Measurements from ENCODE around the gene FPR3.

Gene FPR3

GRCh38 chr19:51751655-51752054, 43.3 kb upstream of the FPR3 start, which contains the start of gene FPR1:
Gene FPR1, minus strand, starts transcription at chr19:51751878. Its CDS starts 4,884 bp downstream, at chr19:51746994.
- no peak within 1 kb of the TSS for H3K4ac ChIP-seq (ENCODE audit: low read depth in 1 of 2, low read length in 2 of 2)
- H3K27ac ChIP-seq (ENCODE audit: low read length, poor library complexity, severe bottlenecking) = no peak within 1 kb of the TSS
- no peak within 1 kb of the TSS for H4K8ac ChIP-seq (ENCODE audit: low read length)
- H2BK120ac ChIP-seq (ENCODE audit: low read depth, low read length) = no peak within 1 kb of the TSS
- no peak within 1 kb of the TSS for H2AFZ ChIP-seq (ENCODE audit: low read depth, low read length)
- H2BK12ac ChIP-seq (ENCODE audit: low read length in 2 of 2) = no peak within 1 kb of the TSS
- no peak for DNase-seq
- H3K14ac ChIP-seq (ENCODE audit: low read length in 2 of 2) = no peak within 1 kb of the TSS
- H3K27me3 ChIP-seq (ENCODE audit: control insufficient read depth in 1 of 2, insufficient read depth in 1 of 2, low read length in 2 of 2) = no peaks in the 10 kb centered on the region
- no peak within 1 kb of the TSS for H2AK5ac ChIP-seq (ENCODE audit: low read length, severe bottlenecking)
- no peaks in the 10 kb centered on the region for H3K9me3 ChIP-seq (ENCODE audit: control insufficient read depth, low read length)
- no peak within 1 kb of the TSS for H4K91ac ChIP-seq (ENCODE audit: low read length)
- H3K9ac ChIP-seq (ENCODE audit: low read length) = peak within 1 kb of the TSS; percentile 4
- no peak within 1 kb of the TSS for H3K23ac ChIP-seq (ENCODE audit: low read length in 2 of 2)
- H3K4me1 ChIP-seq (ENCODE audit: control insufficient read depth, insufficient read depth, low read depth, low read length) = no peaks in the 10 kb centered on the region
- H3K18ac ChIP-seq (ENCODE audit: low read depth in 1 of 2, low read length in 2 of 2) = no peak within 1 kb of the TSS
- H3K4me3 ChIP-seq (ENCODE audit: insufficient read depth in 1 of 2, low read depth in 1 of 2, low read length in 2 of 2) = peak within 1 kb of the TSS in 1 of 2 experiments; percentile 9
- 60% methylated on average over 1 of the region's 2 CpGs for WGBS
- H2BK5ac ChIP-seq (ENCODE audit: low read depth, low read length, poor library complexity, severe bottlenecking) = no peak within 1 kb of the TSS
- H3K36me3 ChIP-seq (ENCODE audit: control insufficient read depth in 1 of 2, insufficient read depth in 2 of 2, low read depth in 1 of 2, low read length in 2 of 2) = no peaks in the 10 kb centered on the region
- H3K4me2 ChIP-seq (ENCODE audit: low read length, poor library complexity, severe bottlenecking) = no peak within 1 kb of the TSS
- no peak within 1 kb of the TSS for H2BK15ac ChIP-seq (ENCODE audit: low read depth, poor library complexity, severe bottlenecking)
- no peaks in the 10 kb centered on the region for H3K79me1 ChIP-seq (replicated peaks; ENCODE audit: low read length, poor library complexity, severe bottlenecking)

DNA sequence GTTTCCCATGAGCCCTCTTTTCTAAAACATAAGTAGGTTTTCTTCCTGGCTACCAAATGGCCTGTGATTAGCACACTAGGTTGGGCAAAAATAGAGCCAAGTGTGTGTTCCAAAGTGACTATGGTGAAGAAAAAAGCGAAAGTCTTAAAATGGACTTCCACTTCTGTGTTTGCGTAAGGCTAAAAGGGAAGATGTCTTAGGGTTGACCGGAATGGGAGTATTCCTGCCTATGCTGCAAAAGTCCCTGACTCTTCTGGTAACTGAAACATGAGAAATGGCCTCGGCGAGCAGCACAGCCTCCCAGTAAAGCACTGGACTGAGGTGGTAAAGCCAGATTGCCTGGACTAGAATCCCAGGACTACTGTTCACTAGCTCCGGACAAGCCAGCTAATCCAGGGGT, 40.8 kb upstream of the FPR3 start:
- H3K4ac ChIP-seq (ENCODE audit: low read depth in 1 of 2, low read length in 2 of 2) = no peak overlapping the region
- H3K27ac ChIP-seq (ENCODE audit: low read length, poor library complexity, severe bottlenecking) = no peak overlapping the region
- H3K36me3 ChIP-seq (ENCODE audit: control insufficient read depth in 1 of 2, insufficient read depth in 2 of 2, low read depth in 1 of 2, low read length in 2 of 2) = no peaks in the 10 kb centered on the region
- H3K79me1 ChIP-seq (replicated peaks; ENCODE audit: low read length, poor library complexity, severe bottlenecking) = no peaks in the 10 kb centered on the region
- DNase-seq = no peak
- no peak overlapping the region for H2BK12ac ChIP-seq (ENCODE audit: low read length in 2 of 2)
- H4K91ac ChIP-seq (ENCODE audit: low read length) = no peak overlapping the region
- no peaks in the 10 kb centered on the region for H3K9me3 ChIP-seq (ENCODE audit: control insufficient read depth, low read length)
- no peaks in the 10 kb centered on the region for H3K27me3 ChIP-seq (ENCODE audit: control insufficient read depth in 1 of 2, insufficient read depth in 1 of 2, low read length in 2 of 2)
- 79% methylated on average over 6 of the region's 6 CpGs for WGBS
- no peak overlapping the region for H3K14ac ChIP-seq (ENCODE audit: low read length in 2 of 2)
- H3K4me2 ChIP-seq (ENCODE audit: low read length, poor library complexity, severe bottlenecking) = no peak overlapping the region
- no peak overlapping the region for H2AFZ ChIP-seq (ENCODE audit: low read depth, low read length)
- no peak overlapping the region for H2BK120ac ChIP-seq (ENCODE audit: low read depth, low read length)
- H2BK5ac ChIP-seq (ENCODE audit: low read depth, low read length, poor library complexity, severe bottlenecking) = no peak overlapping the region
- H4K8ac ChIP-seq (ENCODE audit: low read length) = no peak overlapping the region
- no peak overlapping the region for H3K4me3 ChIP-seq (ENCODE audit: insufficient read depth in 1 of 2, low read depth in 1 of 2, low read length in 2 of 2)
- no peak overlapping the region for H2AK5ac ChIP-seq (ENCODE audit: low read length, severe bottlenecking)
- no peak overlapping the region for H3K23ac ChIP-seq (ENCODE audit: low read length in 2 of 2)
- H3K18ac ChIP-seq (ENCODE audit: low read depth in 1 of 2, low read length in 2 of 2) = no peak overlapping the region
- no peaks in the 10 kb centered on the region for H3K4me1 ChIP-seq (ENCODE audit: control insufficient read depth, insufficient read depth, low read depth, low read length)
- H2BK15ac ChIP-seq (ENCODE audit: low read depth, poor library complexity, severe bottlenecking) = no peak overlapping the region
- no peak overlapping the region for H3K9ac ChIP-seq (ENCODE audit: low read length)

GRCh38 chr19:51754770-51755169, 40.2 kb upstream of the FPR3 start:
- H2BK15ac ChIP-seq (ENCODE audit: low read depth, poor library complexity, severe bottlenecking) = no peak overlapping the region
- no peak overlapping the region for H3K18ac ChIP-seq (ENCODE audit: low read depth in 1 of 2, low read length in 2 of 2)
- WGBS = 68% methylated on average over 4 of the region's 4 CpGs
- no peak overlapping the region for H2BK12ac ChIP-seq (ENCODE audit: low read length in 2 of 2)
- no peak overlapping the region for H2AFZ ChIP-seq (ENCODE audit: low read depth, low read length)
- no peak overlapping the region for H2BK120ac ChIP-seq (ENCODE audit: low read depth, low read length)
- H3K4me1 ChIP-seq (ENCODE audit: control insufficient read depth, insufficient read depth, low read depth, low read length) = no peaks in the 10 kb centered on the region
- H4K91ac ChIP-seq (ENCODE audit: low read length) = no peak overlapping the region
- H2AK5ac ChIP-seq (ENCODE audit: low read length, severe bottlenecking) = no peak overlapping the region
- H3K27me3 ChIP-seq (ENCODE audit: control insufficient read depth in 1 of 2, insufficient read depth in 1 of 2, low read length in 2 of 2) = no peaks in the 10 kb centered on the region
- no peak overlapping the region for H3K9ac ChIP-seq (ENCODE audit: low read length)
- H3K4ac ChIP-seq (ENCODE audit: low read depth in 1 of 2, low read length in 2 of 2) = no peak overlapping the region
- H3K4me2 ChIP-seq (ENCODE audit: low read length, poor library complexity, severe bottlenecking) = no peak overlapping the region
- no peak overlapping the region for H2BK5ac ChIP-seq (ENCODE audit: low read depth, low read length, poor library complexity, severe bottlenecking)
- no peak overlapping the region for H3K14ac ChIP-seq (ENCODE audit: low read length in 2 of 2)
- no peaks in the 10 kb centered on the region for H3K36me3 ChIP-seq (ENCODE audit: control insufficient read depth in 1 of 2, insufficient read depth in 2 of 2, low read depth in 1 of 2, low read length in 2 of 2)
- H3K27ac ChIP-seq (ENCODE audit: low read length, poor library complexity, severe bottlenecking) = no peak overlapping the region
- no peaks in the 10 kb centered on the region for H3K79me1 ChIP-seq (replicated peaks; ENCODE audit: low read length, poor library complexity, severe bottlenecking)
- H3K4me3 ChIP-seq (ENCODE audit: insufficient read depth in 1 of 2, low read depth in 1 of 2, low read length in 2 of 2) = no peak overlapping the region
- no peak overlapping the region for H4K8ac ChIP-seq (ENCODE audit: low read length)
- no peaks in the 10 kb centered on the region for H3K9me3 ChIP-seq (ENCODE audit: control insufficient read depth, low read length)
- no peak for DNase-seq
- H3K23ac ChIP-seq (ENCODE audit: low read length in 2 of 2) = no peak overlapping the region

DNA sequence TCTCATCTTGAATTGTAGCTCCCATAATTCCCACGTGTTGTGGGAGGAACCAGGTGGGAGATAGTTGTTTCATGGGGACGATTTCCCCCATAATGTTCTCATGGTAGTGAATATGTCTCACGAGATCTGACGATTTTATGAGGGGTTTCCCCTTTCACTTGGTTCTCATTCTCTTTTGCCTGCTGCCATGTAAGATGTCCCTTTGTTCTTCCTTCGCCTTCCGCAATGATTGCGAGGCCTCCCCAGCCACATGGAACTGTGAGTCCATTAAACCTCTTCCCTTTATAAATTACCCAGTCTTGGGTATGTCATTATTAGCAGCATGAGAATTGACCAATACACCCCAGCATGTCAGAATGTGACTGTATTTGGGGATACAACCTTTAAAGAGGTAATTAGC, 39.4 kb upstream of the FPR3 start:
- no peak overlapping the region for H2BK12ac ChIP-seq (ENCODE audit: low read length in 2 of 2)
- WGBS = 98% methylated on average over 6 of the region's 7 CpGs
- no peak overlapping the region for H3K4ac ChIP-seq (ENCODE audit: low read depth in 1 of 2, low read length in 2 of 2)
- DNase-seq = no peak
- H3K27ac ChIP-seq (ENCODE audit: low read length, poor library complexity, severe bottlenecking) = no peak overlapping the region
- no peak overlapping the region for H3K14ac ChIP-seq (ENCODE audit: low read length in 2 of 2)
- H3K18ac ChIP-seq (ENCODE audit: low read depth in 1 of 2, low read length in 2 of 2) = no peak overlapping the region
- no peaks in the 10 kb centered on the region for H3K79me1 ChIP-seq (replicated peaks; ENCODE audit: low read length, poor library complexity, severe bottlenecking)
- no peaks in the 10 kb centered on the region for H3K27me3 ChIP-seq (ENCODE audit: control insufficient read depth in 1 of 2, insufficient read depth in 1 of 2, low read length in 2 of 2)
- no peak overlapping the region for H4K8ac ChIP-seq (ENCODE audit: low read length)
- H3K9ac ChIP-seq (ENCODE audit: low read length) = no peak overlapping the region
- no peak overlapping the region for H2BK15ac ChIP-seq (ENCODE audit: low read depth, poor library complexity, severe bottlenecking)
- no peaks in the 10 kb centered on the region for H3K4me1 ChIP-seq (ENCODE audit: control insufficient read depth, insufficient read depth, low read depth, low read length)
- H3K4me2 ChIP-seq (ENCODE audit: low read length, poor library complexity, severe bottlenecking) = no peak overlapping the region
- no peak overlapping the region for H3K4me3 ChIP-seq (ENCODE audit: insufficient read depth in 1 of 2, low read depth in 1 of 2, low read length in 2 of 2)
- no peaks in the 10 kb centered on the region for H3K36me3 ChIP-seq (ENCODE audit: control insufficient read depth in 1 of 2, insufficient read depth in 2 of 2, low read depth in 1 of 2, low read length in 2 of 2)
- H2BK5ac ChIP-seq (ENCODE audit: low read depth, low read length, poor library complexity, severe bottlenecking) = no peak overlapping the region
- no peak overlapping the region for H2AK5ac ChIP-seq (ENCODE audit: low read length, severe bottlenecking)
- H2BK120ac ChIP-seq (ENCODE audit: low read depth, low read length) = no peak overlapping the region
- H2AFZ ChIP-seq (ENCODE audit: low read depth, low read length) = no peak overlapping the region
- H3K23ac ChIP-seq (ENCODE audit: low read length in 2 of 2) = no peak overlapping the region
- H4K91ac ChIP-seq (ENCODE audit: low read length) = no peak overlapping the region
- no peaks in the 10 kb centered on the region for H3K9me3 ChIP-seq (ENCODE audit: control insufficient read depth, low read length)
